Frontal cortex (tissue), 4 donors: ENCODE measurements around the gene SHISAL2A. TPM values are rescaled to one million over a fixed set of nuclear protein-coding genes. Genes with fewer than 3 reads are reported as not detected.

Experiments used
- DNase-seq, 2 donors: peaks; one replicate each; pipeline ENCODE4 v3.0.0; 2012; ENCODE audit warnings: low spot score in 2 of 2
- FAIRE-seq: peaks from 2 replicates; lab custom pipeline; 2012; peaks lifted over from hg19 to GRCh38; lab: Jason Lieb, UNC
- total RNA-seq: library from RNA; depleted of rRNA; stranded (reverse); fragments of >200 nt; gene quantifications from one replicate; pipeline ENCODE4 v1.2.3, GENCODE V29; 2014
- donor health status: control.
- donor health status: control.
- donor health status: control.

The SHISAL2A gene
- not detected for total RNA-seq

- DNase-seq (peak in 1 of 2 donors; percentile 52), FAIRE-seq (no peak)
These were observed at the start of gene SHISAL2A for GRCh38 chr1:52632732-52633290. Gene SHISAL2A (plus strand): TSS chr1:52633168. CDS start chr1:52633494, 326 bp downstream.

DNA sequence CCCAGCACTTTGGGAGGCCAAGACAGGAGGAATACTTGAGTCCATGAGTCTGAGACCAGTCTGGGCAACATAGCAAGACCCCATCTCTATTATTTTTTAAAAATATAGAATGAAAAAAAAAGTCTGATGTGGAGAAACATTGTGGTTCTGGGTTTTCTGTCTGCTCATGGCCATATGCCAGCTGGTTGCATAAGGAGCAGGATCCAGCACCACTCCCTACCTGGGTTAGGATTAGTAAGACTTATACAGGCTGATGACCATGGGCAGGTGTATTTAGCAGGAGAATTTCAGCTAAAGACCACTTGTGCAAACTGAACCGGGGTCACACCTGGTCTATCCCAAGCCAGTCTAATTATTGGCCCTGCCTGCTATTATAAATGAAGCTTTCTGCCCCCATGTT is 47.5 kb upstream of the SHISAL2A start:
- DNase-seq (no peak), FAIRE-seq (no peak)

GRCh38 chr1:52588027-52588426 is 44.9 kb upstream of the SHISAL2A start:
- FAIRE-seq (no peak), DNase-seq (no peak)

- FAIRE-seq (no peak), DNase-seq (no peak)
These were observed 44.4 kb upstream of the SHISAL2A start for GRCh38 chr1:52588535-52588934.

- no peak for DNase-seq
- FAIRE-seq = no peak
These were observed 42.7 kb upstream of the SHISAL2A start for GRCh38 chr1:52590266-52590665.

GRCh38 chr1:52592637-52593323 is 40.2 kb upstream of the SHISAL2A start:
- no peak for FAIRE-seq
- no peak for DNase-seq

DNA sequence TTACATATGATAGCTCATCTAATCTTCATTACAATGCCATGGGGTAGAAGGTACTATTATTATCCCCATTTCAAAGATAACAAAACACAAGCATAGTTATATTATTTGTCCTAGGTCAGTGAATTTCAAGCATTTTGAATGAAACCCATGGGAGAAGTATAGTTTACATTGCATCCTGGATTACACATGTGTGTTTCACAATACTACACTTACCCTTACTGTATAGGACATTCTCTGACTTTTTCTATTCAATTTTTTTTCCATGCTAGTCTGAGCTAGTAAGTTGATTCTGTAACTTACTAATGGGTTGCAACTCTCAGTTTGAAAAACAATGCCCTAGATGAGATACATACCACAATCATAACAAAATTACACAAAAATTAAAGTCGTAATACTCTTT is 39.5 kb upstream of the SHISAL2A start:
- no peak for DNase-seq
- FAIRE-seq = no peak

GRCh38 chr1:52595061-52595460 is 37.9 kb upstream of the SHISAL2A start:
- no peak for FAIRE-seq
- no peak for DNase-seq

DNA sequence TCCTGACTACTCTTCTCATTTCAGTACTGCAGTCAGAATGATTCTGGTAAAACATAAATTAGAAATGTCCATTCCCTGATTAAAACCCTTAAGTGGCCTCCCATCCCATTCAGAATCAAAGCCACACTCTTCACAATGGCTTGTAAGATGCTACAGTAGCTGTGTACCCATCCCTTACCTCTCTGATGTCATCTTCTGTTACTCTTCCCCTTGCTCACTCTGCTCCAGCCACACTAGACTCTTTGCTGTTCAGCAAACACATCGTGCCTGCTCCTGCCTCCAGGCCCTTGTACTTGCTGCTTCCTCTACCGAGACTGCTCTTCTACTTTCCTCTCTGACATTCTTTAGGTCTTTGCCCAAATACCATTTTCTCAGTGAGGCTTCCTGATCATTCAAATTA is 35.1 kb upstream of the SHISAL2A start:
- FAIRE-seq = no peak

GRCh38 chr1:52598729-52599128 is 34.2 kb upstream of the SHISAL2A start:
- DNase-seq (no peak), FAIRE-seq (no peak)

More for the DNA sequence above, 35.1 kb upstream of the SHISAL2A start:
- DNase-seq = no peak

GRCh38 chr1:52599236-52599635 is 33.7 kb upstream of the SHISAL2A start:
- FAIRE-seq (no peak), DNase-seq (no peak)

DNA sequence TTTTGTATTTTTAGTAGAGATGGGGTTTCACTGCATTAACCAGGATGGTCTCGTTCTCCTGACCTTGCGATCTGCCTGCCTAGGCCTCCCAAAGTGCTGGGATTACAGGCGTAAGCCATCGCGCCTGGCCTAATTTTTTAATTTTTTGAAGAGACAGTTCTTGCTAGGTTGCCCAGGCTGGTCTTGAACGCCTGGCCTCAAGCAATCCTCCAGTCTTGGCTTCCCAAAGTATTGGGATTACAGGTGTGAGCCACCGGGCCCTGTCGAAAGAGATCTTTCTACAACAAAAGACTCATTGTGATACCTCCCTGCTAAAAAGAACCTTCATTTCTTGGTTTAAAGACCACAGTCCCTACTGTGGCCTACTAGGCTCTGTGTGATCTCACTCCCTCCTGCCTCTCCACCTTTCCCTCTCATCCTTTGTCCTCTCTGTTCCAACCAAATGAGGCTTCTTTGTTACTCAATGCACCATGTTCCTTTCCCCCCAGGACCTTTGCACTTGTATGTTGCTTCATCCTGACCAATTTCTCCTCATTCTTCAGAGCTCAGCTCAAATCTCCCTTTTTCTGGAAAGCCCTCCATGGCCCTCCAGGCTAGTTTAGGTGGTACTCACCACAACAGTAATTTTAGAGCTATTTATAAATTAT is 32.3 kb upstream of the SHISAL2A start:
- FAIRE-seq (no peak), DNase-seq (no peak)

DNA sequence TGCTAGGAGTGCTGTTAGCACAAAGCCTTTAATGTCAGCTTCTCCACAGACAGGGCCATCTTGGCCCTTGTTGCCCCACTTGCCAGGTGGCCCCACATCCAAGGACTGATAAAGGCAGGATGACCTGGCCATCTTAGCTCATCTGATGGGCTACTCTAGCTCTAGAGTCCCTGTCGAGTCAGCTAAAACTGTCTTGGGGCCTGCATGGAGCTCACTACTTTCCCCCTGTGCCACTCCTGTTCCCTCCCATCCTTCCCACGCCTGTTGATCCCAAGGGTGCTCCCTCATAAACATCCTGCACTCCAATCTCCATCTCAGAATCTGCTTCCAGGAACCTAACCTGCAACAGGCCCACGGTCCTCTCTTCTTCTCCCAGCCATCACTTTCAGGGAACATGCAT is 31.4 kb upstream of the SHISAL2A start:
- no peak for FAIRE-seq

DNA sequence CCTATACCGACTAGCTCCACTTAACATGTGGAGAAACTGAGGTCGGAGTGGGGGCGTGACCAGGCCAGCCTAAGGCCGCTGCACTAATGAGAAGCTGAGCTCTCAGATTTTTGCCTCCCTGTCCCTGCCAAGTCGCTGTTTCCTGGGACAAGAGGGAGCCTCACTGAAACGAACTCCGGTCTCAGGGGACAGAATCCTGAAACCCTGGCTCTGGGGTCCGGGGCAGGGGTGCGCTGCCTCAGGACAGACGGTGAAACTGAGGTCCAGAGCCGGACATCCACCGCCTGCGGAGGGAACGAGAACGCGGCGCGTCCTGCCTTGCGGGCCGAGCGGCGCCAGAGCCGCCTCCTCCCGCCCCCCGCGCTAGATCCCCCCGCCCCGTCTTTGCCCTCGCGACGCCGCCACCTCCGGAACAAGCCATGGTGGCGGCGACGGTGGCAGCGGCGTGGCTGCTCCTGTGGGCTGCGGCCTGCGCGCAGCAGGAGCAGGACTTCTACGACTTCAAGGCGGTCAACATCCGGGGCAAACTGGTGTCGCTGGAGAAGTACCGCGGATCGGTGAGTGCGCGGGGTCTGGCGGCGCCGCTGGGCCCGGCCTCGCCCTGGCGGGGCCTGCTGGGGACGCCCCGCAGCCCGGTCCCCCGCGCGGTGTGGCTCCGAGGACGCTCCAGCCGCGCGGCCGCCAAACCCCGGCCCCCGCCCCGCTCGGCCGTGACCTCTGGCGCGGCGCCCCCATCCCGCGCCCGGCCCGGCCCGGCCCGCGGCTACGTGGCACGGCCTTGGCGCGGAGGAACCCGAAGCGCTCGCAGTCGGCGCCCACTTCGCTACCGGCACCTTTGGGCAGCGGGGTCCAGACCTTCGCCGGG is 30.7 kb upstream of the SHISAL2A start, which contains the start of gene GPX7:
GPX7 (plus strand) TSS at position 381 of the 865 bp plus-strand sequence; CDS start at position 420, 39 bp downstream.
- peak; percentile 66 to 71 for DNase-seq
- no peak for FAIRE-seq

More for the DNA sequence above, 31.4 kb upstream of the SHISAL2A start:
- no peak for DNase-seq

GRCh38 chr1:52602856-52603600 is 29.9 kb upstream of the SHISAL2A start:
- FAIRE-seq (no peak), DNase-seq (peak in 1 of 2 donors; percentile 21)

DNA sequence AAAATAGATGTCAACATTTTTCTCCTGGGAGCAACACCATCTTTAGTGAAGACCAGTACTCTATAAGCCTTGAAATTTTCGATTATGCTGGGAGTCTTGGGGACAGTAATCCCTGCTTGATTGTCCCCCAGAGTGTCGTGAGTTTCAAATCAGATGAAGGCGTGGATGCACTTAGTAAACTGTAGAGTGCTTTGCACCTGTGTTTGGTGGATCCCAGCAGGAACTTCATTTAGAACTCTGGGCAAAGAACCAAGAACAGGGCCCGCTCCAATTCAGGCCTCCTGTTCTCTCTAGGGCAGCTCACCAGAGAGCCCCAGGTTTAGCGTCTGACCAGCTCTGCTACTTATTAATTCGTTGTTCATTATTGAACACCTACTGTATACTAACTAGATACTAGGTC is 29.3 kb upstream of the SHISAL2A start:
- FAIRE-seq = no peak
- no peak for DNase-seq

- FAIRE-seq = no peak
These were observed 28.8 kb upstream of the SHISAL2A start for GRCh38 chr1:52604063-52604770.

GRCh38 chr1:52613636-52614373 is 19.2 kb upstream of the SHISAL2A start:
- FAIRE-seq (no peak), DNase-seq (no peak)

More at GRCh38 chr1:52604063-52604770, 28.8 kb upstream of the SHISAL2A start:
- DNase-seq = no peak
